ENCODE data around the gene ETFDH.

The ETFDH gene

GRCh38 chr4:158644356-158644755, 27.7 kb upstream of the ETFDH start:
- DNase-seq (ENCODE audit: low read depth): no peak
- H3K4me3 ChIP-seq (ENCODE audit: low read depth, low read length): no peak overlapping the region
- TF ChIP-seq POLR2A (IDR thresholded peaks at IDR 0.05; ENCODE audit: extremely low read depth, insufficient read length) (no peak), MAX (IDR thresholded peaks at IDR 0.05; ENCODE audit: low read depth, low read length) (no peak), MYC (IDR thresholded peaks at IDR 0.05; ENCODE audit: low read depth, low read length) (no peak), CTCF (IDR thresholded peaks at IDR 0.05; ENCODE audit: low read depth, low read length) (no peak)

- no peak for DNase-seq (ENCODE audit: low read depth)
- H3K4me3 ChIP-seq (ENCODE audit: low read depth, low read length): no peak overlapping the region
- TF ChIP-seq MAX (IDR thresholded peaks at IDR 0.05; ENCODE audit: low read depth, low read length) (no peak), CTCF (IDR thresholded peaks at IDR 0.05; ENCODE audit: low read depth, low read length) (no peak), MYC (IDR thresholded peaks at IDR 0.05; ENCODE audit: low read depth, low read length) (no peak), POLR2A (IDR thresholded peaks at IDR 0.05; ENCODE audit: extremely low read depth, insufficient read length) (no peak)
Observed at GRCh38 chr4:158644760-158645159, 27.3 kb upstream of the ETFDH start.

GRCh38 chr4:158649111-158649680, 22.9 kb upstream of the ETFDH start:
- TF ChIP-seq MAX (IDR thresholded peaks at IDR 0.05; ENCODE audit: low read depth, low read length) (no peak), MYC (IDR thresholded peaks at IDR 0.05; ENCODE audit: low read depth, low read length) (no peak), POLR2A (IDR thresholded peaks at IDR 0.05; ENCODE audit: extremely low read depth, insufficient read length) (no peak), CTCF (IDR thresholded peaks at IDR 0.05; ENCODE audit: low read depth, low read length) (no peak)
- DNase-seq (ENCODE audit: low read depth): no peak

GRCh38 chr4:158652920-158653319, 19.2 kb upstream of the ETFDH start:
- no peak for TF ChIP-seq POLR2A (IDR thresholded peaks at IDR 0.05; ENCODE audit: extremely low read depth, insufficient read length)
- TF ChIP-seq MAX (IDR thresholded peaks at IDR 0.05; ENCODE audit: low read depth, low read length): no peak
- TF ChIP-seq MYC (IDR thresholded peaks at IDR 0.05; ENCODE audit: low read depth, low read length): no peak
- no peak for TF ChIP-seq CTCF (IDR thresholded peaks at IDR 0.05; ENCODE audit: low read depth, low read length)

More at GRCh38 chr4:158649111-158649680, 22.9 kb upstream of the ETFDH start:
- H3K4me3 ChIP-seq (ENCODE audit: low read depth, low read length): no peak overlapping the region

GRCh38 chr4:158656439-158656838, 15.7 kb upstream of the ETFDH start:
- DNase-seq (ENCODE audit: low read depth): no peak
- no peak for TF ChIP-seq POLR2A (IDR thresholded peaks at IDR 0.05; ENCODE audit: extremely low read depth, insufficient read length)
- no peak for TF ChIP-seq MAX (IDR thresholded peaks at IDR 0.05; ENCODE audit: low read depth, low read length)
- no peak for TF ChIP-seq CTCF (IDR thresholded peaks at IDR 0.05; ENCODE audit: low read depth, low read length)
- no peak overlapping the region for H3K4me3 ChIP-seq (ENCODE audit: low read depth, low read length)

More at GRCh38 chr4:158652920-158653319, 19.2 kb upstream of the ETFDH start:
- DNase-seq (ENCODE audit: low read depth): no peak
- no peak overlapping the region for H3K4me3 ChIP-seq (ENCODE audit: low read depth, low read length)

All from NB4 (cell line).